CD14-positive monocyte (primary cell): ENCODE results near the gene SEC14L2. TPM values are rescaled to one million over a fixed set of nuclear protein-coding genes. Genes with fewer than 3 reads are reported as not detected.

Source experiments
- DNase-seq, 3 donors: peaks; one replicate each; pipeline ENCODE4 v3.0.0-alpha.2; 2011 to 2022
- H2AFZ ChIP-seq: 2 replicates; pipeline ENCODE4 v1.6.0; 2012; ENCODE audit warnings: mild to moderate bottlenecking, low read depth, low read length, inconsistent platforms; ENCODE audit not compliant: insufficient read depth, poor library complexity, severe bottlenecking
- H3K27ac ChIP-seq, 2 donors: 1 replicate in 1 of 2; 2 replicates in 1 of 2; pipeline ENCODE4 v1.5.1; 2012 to 2013; ENCODE audit warnings: low read length in 2 of 2, control low read depth in 1 of 2, inconsistent platforms in 1 of 2, low read depth in 1 of 2, mild to moderate bottlenecking in 1 of 2
- H3K27me3 ChIP-seq, 2 donors: one replicate each; pipeline versions ENCODE4 v1.6.0 to v1.6.1; 2011 to 2013; ENCODE audit warnings: low read length in 2 of 2; ENCODE audit not compliant: control insufficient read depth in 2 of 2, insufficient read depth in 2 of 2
- H3K36me3 ChIP-seq, 2 donors: replicated peaks in 1 of 2; 1 replicate in 1 of 2; 2 replicates in 1 of 2; pipeline versions ENCODE4 v1.5.1 to v1.6.1; 2012 to 2013; ENCODE audit warnings: low read length in 2 of 2, control low read depth in 1 of 2, inconsistent platforms in 1 of 2, mild to moderate bottlenecking in 1 of 2; ENCODE audit not compliant: insufficient read depth in 2 of 2, control insufficient read depth in 1 of 2
- H3K4me1 ChIP-seq, 2 donors: 1 replicate in 1 of 2; 2 replicates in 1 of 2; pipeline versions ENCODE4 v1.5.1 to v1.6.1; 2012 to 2013; ENCODE audit warnings: low read length in 2 of 2, control low read depth in 1 of 2, inconsistent platforms in 1 of 2, mild to moderate bottlenecking in 1 of 2, moderate library complexity in 1 of 2; ENCODE audit not compliant: insufficient read depth in 2 of 2, control insufficient read depth in 1 of 2
- H3K4me2 ChIP-seq: replicated peaks from 2 replicates; pipeline ENCODE3; 2012; ENCODE audit warnings: low read length, moderate library complexity, mild to moderate bottlenecking; ENCODE audit not compliant: poor library complexity, severe bottlenecking; ENCODE audit errors: extremely low read depth
- H3K4me3 ChIP-seq, 3 experiments: fragments of 200-600 bp in 1 of 3; sonication (generic) in 1 of 3; replicated peaks in 1 of 3; 1 replicate in 2 of 3; 2 replicates in 1 of 3; pipeline ENCODE4 v1.5.1; 2011 to 2013; ENCODE audit warnings: low read length in 3 of 3, mild to moderate bottlenecking in 3 of 3, control low read depth in 2 of 3, low read depth in 2 of 3, inconsistent platforms in 1 of 3, moderate library complexity in 1 of 3
- H3K79me2 ChIP-seq: 2 replicates; pipeline ENCODE4 v1.6.0; 2012; ENCODE audit warnings: mild to moderate bottlenecking, control low read depth, inconsistent platforms, low read length, moderate library complexity; ENCODE audit not compliant: insufficient read depth
- H3K9ac ChIP-seq: 2 replicates; pipeline ENCODE4 v1.6.0; 2017; ENCODE audit warnings: low read length, mild to moderate bottlenecking; ENCODE audit not compliant: insufficient read depth, poor library complexity, severe bottlenecking
- H3K9me3 ChIP-seq, 2 donors: replicated peaks in 1 of 2; 1 replicate in 1 of 2; 2 replicates in 1 of 2; pipeline versions ENCODE4 v1.5.1 to v1.6.1; 2012 to 2013; ENCODE audit warnings: low read length in 2 of 2, control low read depth in 1 of 2; ENCODE audit not compliant: control insufficient read depth in 1 of 2, insufficient read depth in 1 of 2
- H4K20me1 ChIP-seq: 2 replicates; pipeline ENCODE4 v1.6.0; 2012; ENCODE audit warnings: mild to moderate bottlenecking, low read length, control low read depth, moderate library complexity; ENCODE audit not compliant: insufficient read depth
- H3K27ac Mint-ChIP-seq, 7 donors: one replicate each; pipeline ENCODE4 v1.8.0; 2020; ENCODE audit warnings: mild to moderate bottlenecking in 7 of 7, mixed read lengths in 7 of 7, moderate library complexity in 6 of 7, inconsistent platforms in 2 of 7
- H3K27me3 Mint-ChIP-seq, 3 donors: one replicate each; pipeline ENCODE4 v1.8.0; 2021 to 2022; ENCODE audit warnings: low read depth in 3 of 3, mild to moderate bottlenecking in 3 of 3, mixed read lengths in 3 of 3, moderate library complexity in 3 of 3, inconsistent platforms in 1 of 3
- H3K36me3 Mint-ChIP-seq, 2 donors: one replicate each; pipeline ENCODE4 v1.8.0; 2020; ENCODE audit warnings: mixed read lengths in 2 of 2, inconsistent platforms in 1 of 2, mild to moderate bottlenecking in 1 of 2
- H3K4me1 Mint-ChIP-seq: one replicate; pipeline ENCODE4 v1.8.0; 2020; ENCODE audit warnings: mild to moderate bottlenecking, mixed read lengths
- H3K4me3 Mint-ChIP-seq, 2 donors: one replicate each; pipeline ENCODE4 v1.8.0; 2020; ENCODE audit warnings: mild to moderate bottlenecking in 2 of 2, mixed read lengths in 2 of 2, moderate library complexity in 1 of 2
- H3K9me3 Mint-ChIP-seq, 7 donors: one replicate each; pipeline ENCODE4 v1.8.0; 2020 to 2022; ENCODE audit warnings: mixed read lengths in 7 of 7, mild to moderate bottlenecking in 6 of 7, moderate library complexity in 6 of 7, inconsistent platforms in 2 of 7
- CTCF ChIP-seq: fragments of 200-600 bp; IDR thresholded peaks from one replicate; pipeline ENCODE4 v1.8.0; 2022; ENCODE audit warnings: antibody characterized with exemption, mild to moderate bottlenecking
- WGBS: methylation state at CpG from one replicate; pipeline ENCODE4 v1.1.5; 2013; ENCODE audit warnings: missing lambda C conversion rate; ENCODE audit not compliant: insufficient coverage; 5-methylcytosine and 5-hydroxymethylcytosine counted together
- intact Hi-C, 2 donors: fragments of 100-400 bp; cut with micrococcal nuclease; formaldehyde crosslinking; loops; one replicate each; pipeline versions ENCODE4 v1.15.0 to v1.15.1; 2023
- polyA plus RNA-seq, 3 donors: library from polyadenylated mRNA; depleted of rRNA in 1 of 3; unstranded in 2 of 3; stranded (reverse) in 1 of 3; fragments of 300-500 nt in 2 of 3; fragments of >200 nt in 1 of 3; fragmentation: Illumina TruSeq in 2 of 3; gene quantifications; 1 replicate in 2 of 3; 2 replicates in 1 of 3; pipeline ENCODE4 v1.2.3, GENCODE V29; 2012 to 2021

Gene SEC14L2
- polyA plus RNA-seq, 3 donors: 0.03 TPM; not detected in 1

GRCh38 chr22:30351226-30351625 is 45.6 kb upstream of the SEC14L2 start:
- H3K36me3 ChIP-seq: peaks cover 69 to 78% of the 10 kb centered on the region in 2 donors
- peaks cover 19 to 21% of the 10 kb centered on the region in 2 donors for H3K4me1 ChIP-seq
- H3K4me3 ChIP-seq: no peak overlapping the region
- TF ChIP-seq CTCF: no peak
- no peak overlapping the region for H2AFZ ChIP-seq
- Mint-ChIP-seq H3K9me3 (no peaks in the 10 kb centered on the region), H3K4me3 (no peak overlapping the region), H3K4me1 (peaks cover 25% of the 10 kb centered on the region), H3K27me3 (peaks cover 0 to 3% (median 0%) of the 10 kb centered on the region in 3 donors), H3K27ac (peak overlapping the region in 6 of 7 donors; percentile 6 to 54 (median 34)), H3K36me3 (peaks cover 64 to 83% of the 10 kb centered on the region in 2 donors)
- 97% methylated on average over 3 of the region's 3 CpGs for WGBS
- no peaks in the 10 kb centered on the region for H3K9me3 ChIP-seq
- peaks cover 88% of the 10 kb centered on the region for H3K79me2 ChIP-seq
- H3K9ac ChIP-seq: no peak overlapping the region
- no peak for DNase-seq
- H4K20me1 ChIP-seq: peaks cover 98% of the 10 kb centered on the region
- no peaks in the 10 kb centered on the region for H3K27me3 ChIP-seq
- intact Hi-C loops: loop anchor here in 1 of 2 donors (10.0 kb wide), 1 partner anchor 46 kb away; no protein-coding TSS in a partner anchor
- no peak overlapping the region for H3K4me2 ChIP-seq
- H3K27ac ChIP-seq: no peak overlapping the region

- Histone ChIP-seq H3K27me3 (peaks cover 0 to 3% of the 10 kb centered on the region in 2 donors), H3K4me2 (no peak overlapping the region), H3K79me2 (peaks cover 68% of the 10 kb centered on the region), H3K4me3 (no peak overlapping the region), H4K20me1 (peaks cover 65% of the 10 kb centered on the region), H3K9me3 (no peaks in the 10 kb centered on the region), H3K4me1 (peaks cover 25 to 28% of the 10 kb centered on the region in 2 donors), H3K27ac (peak overlapping the region in 1 of 2 donors; percentile 44), H3K9ac (no peak overlapping the region), H3K36me3 (peaks cover 39 to 44% of the 10 kb centered on the region in 2 donors), H2AFZ (no peak overlapping the region)
- Mint-ChIP-seq H3K36me3 (peaks cover 40 to 49% of the 10 kb centered on the region in 2 donors), H3K9me3 (no peaks in the 10 kb centered on the region), H3K27me3 (peaks cover 0 to 15% (median 14%) of the 10 kb centered on the region in 3 donors), H3K27ac (peak overlapping the region in 4 of 7 donors; percentile 29 to 89 (median 44)), H3K4me1 (peaks cover 31% of the 10 kb centered on the region), H3K4me3 (no peak overlapping the region)
- WGBS: no CpG with 5 or more reads among the region's 5 CpGs
- DNase-seq: no peak
- intact Hi-C loops: loop anchor here in 1 of 2 donors (10.0 kb wide), 1 partner anchor 50 kb away; no protein-coding TSS in a partner anchor
- TF ChIP-seq CTCF: no peak
Measured at GRCh38 chr22:30354644-30355043, 42.2 kb upstream of the SEC14L2 start.
